Muscle of leg (tissue), 11 donors: ENCODE results near the gene PSME4. TPM values are rescaled to one million over a fixed set of nuclear protein-coding genes. Genes with fewer than 3 reads are reported as not detected.
A peak's percentile ranks its signal among the peaks of the same experiment; 100 is the strongest.
"Not testable (repeated sequence)": the region's sequence is repeated elsewhere in the genome, so short reads cannot be mapped to it uniquely, and the experiment has no call there.

Source experiments
- DNase-seq: peaks from one replicate; pipeline ENCODE4 v3.0.0; 2013
- H3K27ac ChIP-seq: one replicate; pipeline ENCODE4 v1.5.1; 2013; ENCODE audit warnings: mild to moderate bottlenecking, low read length, control low read depth
- H3K27me3 ChIP-seq: one replicate; pipeline ENCODE4 v1.6.1; 2013; ENCODE audit warnings: low read length; ENCODE audit not compliant: control insufficient read depth, insufficient read depth
- H3K36me3 ChIP-seq: one replicate; pipeline ENCODE4 v1.6.1; 2013; ENCODE audit warnings: low read length; ENCODE audit not compliant: control insufficient read depth, insufficient read depth
- H3K4me1 ChIP-seq: one replicate; pipeline ENCODE4 v1.6.1; 2013; ENCODE audit warnings: low read length; ENCODE audit not compliant: control insufficient read depth, insufficient read depth
- H3K4me3 ChIP-seq: one replicate; pipeline ENCODE4 v1.5.1; 2013; ENCODE audit warnings: low read length, control low read depth
- H3K9me3 ChIP-seq: replicated peaks from 2 replicates; pipeline ENCODE4 v1.6.1; 2013; ENCODE audit warnings: low read depth, low read length; ENCODE audit not compliant: control insufficient read depth
- WGBS: methylation state at CpG from one replicate; pipeline ENCODE4 v1.1.5; 2013; ENCODE audit warnings: missing lambda C conversion rate; ENCODE audit not compliant: insufficient coverage; 5-methylcytosine and 5-hydroxymethylcytosine counted together
- polyA plus RNA-seq, 8 donors: library from polyadenylated mRNA; unstranded; fragments of 120-200 nt; gene quantifications; one replicate each; pipeline versions ENCODE4 v1.2.1 to v1.2.3, GENCODE V29; 2013; ENCODE audit warnings: inconsistent platforms in 1 of 8, low replicate concordance in 1 of 8; ENCODE audit not compliant: insufficient read length in 8 of 8, insufficient read depth in 1 of 8
- total RNA-seq: library from RNA; stranded (reverse); fragments of 120-200 nt; gene quantifications from one replicate; pipeline ENCODE4 v1.2.4, GENCODE V29; 2013

PSME4 gene
- total and polyA plus RNA-seq, 9 donors = 32.7 to 40.1 (median 38.6) TPM

DNA sequence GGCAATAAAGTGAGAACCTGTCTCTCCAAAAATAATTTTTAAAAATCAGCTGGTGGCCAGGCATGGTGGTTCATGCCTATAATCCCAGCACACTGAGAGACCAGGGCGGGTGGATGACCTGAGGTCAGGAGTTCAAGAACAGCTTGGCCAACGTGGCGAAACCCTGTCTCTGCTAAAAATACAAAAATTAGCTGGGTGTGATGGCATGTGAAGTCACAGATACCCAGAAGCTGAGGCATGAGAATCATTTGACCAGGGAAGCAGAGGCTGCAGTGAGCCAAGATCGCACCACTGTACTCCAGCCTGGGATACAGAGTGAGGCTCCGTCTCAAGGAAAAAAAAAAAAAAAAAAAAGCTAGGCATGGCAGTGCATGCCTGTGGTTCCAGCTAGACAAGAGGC lies 103.6 kb downstream of the PSME4 start:
- Histone ChIP-seq H3K27ac (no peak overlapping the region), H3K4me1 (no peaks in the 10 kb centered on the region), H3K36me3 (peaks cover 26% of the 10 kb centered on the region), H3K9me3 (no peaks in the 10 kb centered on the region), H3K27me3 (no peaks in the 10 kb centered on the region), H3K4me3 (no peak overlapping the region)
- 90% methylated on average over 3 of the region's 5 CpGs for WGBS
- DNase-seq = no peak

DNA sequence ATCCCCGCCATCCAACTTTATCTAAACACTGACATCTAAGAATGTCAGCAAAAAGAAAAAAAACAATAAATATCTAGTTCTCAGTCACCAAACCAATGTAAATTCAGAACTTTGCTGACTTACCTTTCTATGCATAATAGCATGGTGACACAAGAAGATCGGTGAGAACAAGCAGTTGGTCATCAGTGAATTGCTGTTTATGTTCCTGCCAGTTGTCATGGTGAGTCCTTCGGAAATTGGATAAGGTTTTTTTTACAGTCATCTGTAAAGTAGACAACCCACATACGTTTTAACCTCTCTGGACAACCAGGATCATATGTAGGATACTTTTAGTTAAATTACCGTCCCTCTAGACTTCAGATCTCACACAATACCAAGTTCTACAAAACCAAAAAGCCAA lies 104.8 kb downstream of the PSME4 start:
- Histone ChIP-seq H3K36me3 (peaks cover 26% of the 10 kb centered on the region), H3K27me3 (no peaks in the 10 kb centered on the region), H3K4me1 (no peaks in the 10 kb centered on the region), H3K27ac (no peak overlapping the region), H3K9me3 (no peaks in the 10 kb centered on the region), H3K4me3 (no peak overlapping the region)
- WGBS = no CpG with 5 or more reads among the region's 5 CpGs
- DNase-seq = no peak

DNA sequence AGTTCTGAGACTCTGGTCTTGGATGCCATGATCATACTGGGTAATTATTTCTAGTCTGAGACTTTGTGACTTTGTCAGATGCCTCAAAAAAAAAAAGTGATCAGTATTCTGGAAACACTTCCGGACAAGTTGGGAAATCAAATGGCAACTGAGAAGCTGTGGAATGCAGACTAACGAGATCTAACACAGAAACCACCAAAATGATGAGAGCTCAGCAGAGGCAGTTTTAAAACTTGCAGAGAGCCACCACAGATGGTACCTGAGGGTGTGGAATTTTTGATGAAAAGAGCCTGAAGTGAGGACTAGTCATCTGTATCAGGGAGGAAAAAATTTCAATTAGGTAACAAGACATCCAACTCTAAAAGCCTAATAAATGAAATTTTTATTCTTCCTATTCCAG lies 105.5 kb downstream of the PSME4 start:
- Histone ChIP-seq H3K9me3 (no peaks in the 10 kb centered on the region), H3K27ac (no peak overlapping the region), H3K27me3 (no peaks in the 10 kb centered on the region), H3K36me3 (peaks cover 26% of the 10 kb centered on the region), H3K4me3 (no peak overlapping the region), H3K4me1 (no peaks in the 10 kb centered on the region)
- 90% methylated on average over 2 of the region's 2 CpGs for WGBS
- no peak for DNase-seq

DNA sequence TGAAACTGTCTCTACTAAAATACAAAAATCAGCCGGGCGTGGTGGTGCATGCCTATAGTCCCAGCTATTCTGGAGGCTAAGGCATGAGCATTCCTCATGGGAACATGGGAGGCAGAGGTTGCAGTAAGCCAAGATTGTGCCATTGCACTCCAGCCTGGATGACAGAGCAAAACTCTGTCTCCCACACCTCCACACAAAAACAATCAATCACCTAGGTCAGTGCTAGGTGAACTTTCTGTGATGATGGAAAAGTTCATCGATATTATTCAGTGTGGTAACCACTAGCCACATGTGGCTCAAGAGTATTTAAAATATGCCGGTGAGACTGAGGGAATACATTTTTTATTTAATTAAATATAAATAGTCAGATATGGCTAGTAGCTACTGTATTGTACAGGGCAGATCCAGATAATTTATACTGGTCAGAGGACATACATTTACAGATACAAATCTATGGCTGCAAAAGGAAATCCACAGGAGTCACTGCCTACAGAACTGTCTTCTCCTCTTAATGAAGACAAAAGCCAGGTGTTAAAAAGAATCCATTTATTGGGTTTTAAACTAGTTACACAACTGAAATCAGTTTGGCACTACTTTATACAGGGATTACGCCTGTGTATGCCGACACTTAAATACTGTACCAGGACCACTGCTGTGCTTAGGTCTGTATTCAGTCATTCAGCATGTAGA lies 107.1 kb downstream of the PSME4 start:
- Histone ChIP-seq H3K4me1 (peaks cover 3% of the 10 kb centered on the region), H3K27ac (no peak overlapping the region), H3K27me3 (no peaks in the 10 kb centered on the region), H3K36me3 (peaks cover 22% of the 10 kb centered on the region), H3K9me3 (no peaks in the 10 kb centered on the region), H3K4me3 (no peak overlapping the region)
- no peak for DNase-seq
- no CpG with 5 or more reads among the region's 6 CpGs for WGBS

DNA sequence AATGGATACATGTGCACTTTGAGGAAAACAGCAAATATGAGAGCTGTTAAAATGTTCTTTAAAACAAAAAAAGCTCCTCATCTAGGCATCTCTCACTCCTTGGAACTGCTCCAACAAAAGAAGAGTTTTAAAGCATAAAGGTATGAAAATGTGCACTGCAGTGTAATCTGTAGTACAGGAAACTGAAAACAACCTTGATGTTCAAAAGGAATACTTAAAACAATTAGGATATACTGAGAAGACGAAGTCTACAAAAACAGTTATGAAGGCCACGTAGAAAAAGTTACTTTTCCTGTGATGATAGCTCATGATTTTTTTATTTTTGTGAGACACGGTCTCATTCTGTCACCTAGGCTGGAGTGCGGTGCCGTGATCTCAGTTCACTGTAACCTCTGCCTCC lies 109.0 kb downstream of the PSME4 start:
- no CpG with 5 or more reads among the region's 5 CpGs for WGBS
- Histone ChIP-seq H3K27me3 (no peaks in the 10 kb centered on the region), H3K9me3 (no peaks in the 10 kb centered on the region), H3K36me3 (peaks cover 17% of the 10 kb centered on the region), H3K4me1 (peaks cover 3% of the 10 kb centered on the region), H3K27ac (no peak overlapping the region), H3K4me3 (no peak overlapping the region)
- DNase-seq = no peak

DNA sequence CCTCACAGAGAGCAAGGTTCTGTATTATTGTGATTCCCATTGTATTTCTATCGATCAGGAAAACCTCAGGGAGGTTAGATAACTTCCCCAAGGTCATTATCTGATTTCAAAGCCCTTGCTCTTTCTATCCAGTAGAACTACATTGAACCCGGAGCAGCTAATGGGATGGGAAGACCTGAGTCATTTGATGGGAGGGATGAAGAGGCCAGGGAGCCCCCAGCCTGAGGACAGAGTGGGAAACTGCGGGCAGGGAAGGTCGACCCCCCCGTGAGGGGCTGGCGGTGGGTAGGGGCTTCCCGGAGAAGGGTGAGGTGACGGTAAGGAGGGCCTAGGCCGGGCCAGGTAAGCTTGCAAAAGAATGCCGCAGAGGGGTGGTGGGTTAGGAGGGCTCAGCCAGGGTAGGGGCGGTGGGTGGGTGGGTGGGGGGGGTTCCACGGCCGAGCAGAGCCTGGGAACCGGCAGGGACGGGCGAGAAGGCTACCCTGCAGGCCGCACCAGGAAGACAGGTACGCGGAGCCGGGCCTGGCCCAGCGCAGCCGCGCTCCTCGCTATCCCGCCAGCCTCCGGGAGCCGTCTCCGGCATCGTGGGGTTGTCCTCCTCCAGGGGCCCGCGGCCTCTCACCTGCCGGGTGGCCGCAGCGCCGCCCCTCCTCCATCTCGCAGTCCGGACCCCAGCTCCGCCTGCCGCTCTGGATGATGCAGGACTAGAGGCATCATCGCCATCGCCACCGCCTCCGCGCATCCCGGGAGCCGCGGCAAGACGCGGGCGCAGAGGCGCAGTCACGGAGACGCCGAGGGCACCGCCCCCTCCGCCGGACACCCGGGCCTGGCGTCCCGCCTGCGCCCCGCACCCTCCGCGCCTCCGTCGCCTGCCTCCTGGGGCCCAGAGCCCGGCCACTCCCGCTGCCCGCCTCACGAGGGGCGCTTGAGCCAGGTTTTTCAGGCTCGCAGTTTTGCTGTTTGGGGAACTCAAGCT lies 111.3 kb downstream of the PSME4 start, which contains the start of gene GPR75:
Gene GPR75 (minus strand): TSS at position 762 of the 976 bp plus-strand sequence. CDS start 5,211 bp downstream, outside the sequence.
- DNase-seq = peak; percentile 22
- Histone ChIP-seq H3K27ac (no peak within 1 kb of the TSS), H3K27me3 (no peaks in the 10 kb centered on the region), H3K4me3 (peak within 1 kb of the TSS; percentile 28), H3K9me3 (no peaks in the 10 kb centered on the region), H3K4me1 (peaks cover 3% of the 10 kb centered on the region), H3K36me3 (peaks cover 6% of the 10 kb centered on the region)
- 19% methylated on average over 57 of the region's 72 CpGs for WGBS

DNA sequence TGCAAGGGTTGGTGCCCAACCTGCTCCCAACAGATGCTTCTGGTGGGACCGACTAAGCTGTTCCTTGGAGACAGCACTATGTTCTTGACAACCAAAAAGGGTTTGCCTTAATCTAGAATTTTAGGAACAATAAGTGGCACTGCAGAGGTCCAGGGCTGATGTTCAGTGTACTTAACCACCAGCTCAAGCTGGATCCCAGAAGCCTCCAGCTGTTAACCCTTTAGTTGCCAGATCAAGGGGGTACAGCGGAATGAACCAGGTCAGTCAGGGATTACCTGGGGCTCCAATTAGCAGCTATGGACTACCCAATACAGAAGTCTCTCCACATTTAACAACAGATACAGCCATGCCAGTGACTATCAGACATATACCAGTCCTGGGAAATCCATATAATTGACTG lies 114.5 kb downstream of the PSME4 start:
- Histone ChIP-seq H3K9me3 (no peaks in the 10 kb centered on the region), H3K4me3 (no peak overlapping the region), H3K4me1 (peaks cover 3% of the 10 kb centered on the region), H3K27me3 (no peaks in the 10 kb centered on the region), H3K36me3 (peaks cover 14% of the 10 kb centered on the region), H3K27ac (no peak overlapping the region)
- WGBS = no CpG with 5 or more reads among the region's 2 CpGs
- no peak for DNase-seq

DNA sequence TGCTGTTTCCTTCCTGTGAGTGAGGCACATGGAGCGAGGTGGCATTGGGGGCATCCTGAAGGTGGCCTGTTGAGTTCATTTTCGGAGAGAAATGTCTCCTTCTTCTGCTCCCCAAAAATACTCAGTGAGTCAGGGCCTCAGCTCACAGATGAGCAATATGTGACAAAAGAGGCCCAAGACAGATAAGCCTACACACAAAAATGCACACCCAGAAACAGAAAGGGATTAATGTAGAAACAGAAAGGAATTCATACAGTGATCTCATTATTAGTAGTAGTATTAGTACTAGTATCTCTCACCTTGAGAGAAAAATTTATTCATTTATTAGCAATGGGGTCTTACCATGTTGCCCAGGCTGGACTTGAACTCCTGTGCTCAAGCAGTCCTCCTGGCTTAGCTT lies 116.1 kb downstream of the PSME4 start:
- Histone ChIP-seq H3K27ac (no peak overlapping the region), H3K36me3 (peaks cover 14% of the 10 kb centered on the region), H3K27me3 (no peaks in the 10 kb centered on the region), H3K4me3 (no peak overlapping the region), H3K9me3 (no peaks in the 10 kb centered on the region), H3K4me1 (no peaks in the 10 kb centered on the region)
- WGBS = no CpG with 5 or more reads among the region's 2 CpGs
- DNase-seq = no peak

DNA sequence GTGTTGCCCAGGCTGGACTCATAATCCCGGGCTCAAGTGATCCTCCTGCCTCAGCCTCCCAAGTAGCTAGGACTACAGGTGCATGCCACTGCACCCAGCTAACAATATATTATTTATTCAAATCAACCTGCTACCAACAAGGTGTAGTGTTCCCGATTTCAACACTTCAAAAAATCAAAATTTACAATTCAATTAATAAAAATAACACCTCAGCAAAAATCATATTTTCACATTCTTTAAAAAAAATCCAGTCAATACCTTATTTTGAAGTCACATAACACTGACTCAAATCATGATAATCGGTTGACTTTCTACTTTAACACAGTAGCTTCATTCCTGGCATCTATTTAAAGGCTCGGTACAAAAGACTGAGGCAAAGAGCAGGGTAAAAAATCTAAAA lies 118.3 kb downstream of the PSME4 start:
- WGBS = 100% methylated on average over 4 of the region's 4 CpGs

DNA sequence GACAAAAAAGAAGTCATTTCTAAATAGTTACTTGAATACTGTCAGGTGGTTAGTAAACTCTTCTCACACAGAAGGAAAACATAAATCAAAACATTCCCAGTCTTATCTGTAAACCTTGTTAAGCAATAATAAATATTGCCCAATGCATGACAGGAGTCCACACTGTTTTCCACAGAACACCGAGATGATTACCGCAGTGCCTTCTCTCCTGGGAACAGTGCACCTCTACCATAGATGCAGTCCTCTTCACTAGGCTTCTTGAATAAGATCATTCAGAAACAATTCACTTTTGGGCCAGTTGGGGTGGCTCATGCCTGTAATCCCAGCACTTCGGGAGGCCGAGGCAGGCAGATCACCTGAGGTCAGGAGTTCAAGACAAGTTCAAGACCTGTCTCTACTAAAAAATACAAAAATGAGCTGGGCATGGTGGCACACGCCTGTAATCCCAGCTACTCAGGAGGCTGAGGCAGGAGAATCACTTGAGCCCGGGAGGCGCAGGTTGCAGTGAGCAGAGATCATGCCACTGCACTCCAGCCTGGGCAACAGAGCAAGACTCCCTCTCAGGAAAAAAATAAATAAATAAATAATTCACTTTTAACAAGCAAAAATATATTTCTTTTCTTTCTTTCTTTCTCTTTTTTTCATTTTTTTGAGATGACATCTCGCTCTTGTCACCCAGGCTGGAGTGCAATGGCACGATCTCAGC lies 119.6 kb downstream of the PSME4 start:
- H3K27ac ChIP-seq, H3K9me3 ChIP-seq, H3K4me3 ChIP-seq, H3K27me3 ChIP-seq, H3K4me1 ChIP-seq, DNase-seq: not testable (repeated sequence)
- WGBS = 90% methylated on average over 7 of the region's 9 CpGs
- peaks cover 18% of the 10 kb centered on the region for H3K36me3 ChIP-seq

More for the DNA sequence above, 118.3 kb downstream of the PSME4 start:
- Histone ChIP-seq H3K4me1 (no peaks in the 10 kb centered on the region), H3K27ac (no peak overlapping the region), H3K4me3 (no peak overlapping the region), H3K36me3 (peaks cover 18% of the 10 kb centered on the region), H3K27me3 (no peaks in the 10 kb centered on the region), H3K9me3 (no peaks in the 10 kb centered on the region)
- DNase-seq = no peak
